ENCODE results near the gene POU2F2. TPM values are rescaled to one million over a fixed set of nuclear protein-coding genes. Genes with fewer than 3 reads are reported as not detected.

POU2F2 gene
- total RNA-seq, 1 experiment from 2014 or later: 0.89 TPM

- H2AFZ ChIP-seq (ENCODE audit: low read depth, low read length, poor library complexity, severe bottlenecking): no peak overlapping the region
- H3K9me3 ChIP-seq (ENCODE audit: control insufficient read depth in 1 of 2, insufficient read depth in 1 of 2, low read depth in 1 of 2, low read length in 2 of 2): no peaks in the 10 kb centered on the region
- POLR2A ChIA-PET: no interaction called here
- ATAC-seq: no peak
- intact Hi-C loops (cut with micrococcal nuclease): no loop called here
- no peaks in the 10 kb centered on the region for H4K20me1 ChIP-seq (ENCODE audit: insufficient read depth)
- no peak overlapping the region for H3K9ac ChIP-seq (ENCODE audit: low read length)
- BruUV-seq (replicated peaks): no TSS peak
- RAD21 ChIA-PET (ENCODE audit: low non-redundant PET in 1 of 2, low total read pairs in 2 of 2, uncharacterized antibody in 2 of 2, unreplicated experiment in 2 of 2): no interaction called here
- no peak overlapping the region for H3K27ac ChIP-seq (ENCODE audit: low read depth, low read length)
- H3K79me2 ChIP-seq (ENCODE audit: insufficient read depth, low read length): no peaks in the 10 kb centered on the region
- H3K4me2 ChIP-seq (ENCODE audit: low read length): no peak overlapping the region
- no peaks in the 10 kb centered on the region for H3K9me2 ChIP-seq (ENCODE audit: insufficient read depth)
- peaks cover under 1% of the 10 kb centered on the region; the same call in 1 of the 2 replicates for H3K27me3 ChIP-seq (ENCODE audit: insufficient read depth, low read length)
- H3K4me3 ChIP-seq (replicated peaks in 1 of 2; ENCODE audit: low read depth in 1 of 2, low read length in 2 of 2): no peak overlapping the region
- TF ChIP-seq, protein P1, sequence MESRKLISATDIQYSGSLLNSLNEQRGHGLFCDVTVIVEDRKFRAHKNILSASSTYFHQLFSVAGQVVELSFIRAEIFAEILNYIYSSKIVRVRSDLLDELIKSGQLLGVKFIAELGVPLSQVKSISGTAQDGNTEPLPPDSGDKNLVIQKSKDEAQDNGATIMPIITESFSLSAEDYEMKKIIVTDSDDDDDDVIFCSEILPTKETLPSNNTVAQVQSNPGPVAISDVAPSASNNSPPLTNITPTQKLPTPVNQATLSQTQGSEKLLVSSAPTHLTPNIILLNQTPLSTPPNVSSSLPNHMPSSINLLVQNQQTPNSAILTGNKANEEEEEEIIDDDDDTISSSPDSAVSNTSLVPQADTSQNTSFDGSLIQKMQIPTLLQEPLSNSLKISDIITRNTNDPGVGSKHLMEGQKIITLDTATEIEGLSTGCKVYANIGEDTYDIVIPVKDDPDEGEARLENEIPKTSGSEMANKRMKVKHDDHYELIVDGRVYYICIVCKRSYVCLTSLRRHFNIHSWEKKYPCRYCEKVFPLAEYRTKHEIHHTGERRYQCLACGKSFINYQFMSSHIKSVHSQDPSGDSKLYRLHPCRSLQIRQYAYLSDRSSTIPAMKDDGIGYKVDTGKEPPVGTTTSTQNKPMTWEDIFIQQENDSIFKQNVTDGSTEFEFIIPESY (IDR thresholded peaks at IDR 0.05; ENCODE audit: extremely low read depth, insufficient replicate concordance, low read length): no peak
- CTCF ChIA-PET: interaction anchor here (1.0 kb wide), 1 partner anchor 329 kb away, joined by 4 read pairs; no protein-coding TSS in a partner anchor
- H3K36me3 ChIP-seq (ENCODE audit: control insufficient read depth in 1 of 2, insufficient read depth in 2 of 2, low read length in 2 of 2): no peaks in the 10 kb centered on the region
- H3K4me1 ChIP-seq (ENCODE audit: control insufficient read depth in 1 of 2, insufficient read depth in 2 of 2, low read length in 2 of 2): peaks cover 24 to 37% of the 10 kb centered on the region in 2 experiments
- no peak for DNase-seq (ENCODE audit: low read depth, low spot score)
These were observed 20.9 kb downstream of the POU2F2 start for GRCh38 chr19:42111384-42111783.

DNA sequence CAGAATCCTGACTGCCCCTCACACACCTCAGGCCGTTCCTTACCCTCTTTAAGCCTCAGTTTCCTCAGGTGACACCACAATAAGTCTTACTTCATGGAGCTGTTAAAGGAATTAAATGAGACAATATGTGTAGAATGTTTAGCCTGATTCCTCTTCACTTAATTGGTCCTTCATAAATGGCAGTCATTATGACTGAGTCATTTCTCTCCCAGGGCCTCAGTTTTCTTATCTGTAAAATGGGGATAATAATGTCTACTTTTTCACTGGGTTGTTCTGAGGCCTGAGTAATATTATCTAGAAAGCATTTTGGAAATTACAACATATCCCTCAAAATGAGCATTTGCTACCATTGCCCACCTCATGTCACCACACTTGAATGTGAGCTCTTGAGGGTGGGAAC, 21.6 kb downstream of the POU2F2 start:
- no peaks in the 10 kb centered on the region for H3K79me2 ChIP-seq (ENCODE audit: insufficient read depth, low read length)
- peaks cover 24 to 37% of the 10 kb centered on the region in 2 experiments for H3K4me1 ChIP-seq (ENCODE audit: control insufficient read depth in 1 of 2, insufficient read depth in 2 of 2, low read length in 2 of 2)
- POLR2A ChIA-PET: no interaction called here
- H2AFZ ChIP-seq (ENCODE audit: low read depth, low read length, poor library complexity, severe bottlenecking): no peak overlapping the region
- CTCF ChIA-PET: interaction anchor here (1.0 to 2.8 kb wide), 5 partner anchors 10 to 330 kb away, joined by 3 to 10 read pairs (median 4); no protein-coding TSS in a partner anchor
- H4K20me1 ChIP-seq (ENCODE audit: insufficient read depth): no peaks in the 10 kb centered on the region
- no peak overlapping the region for H3K27ac ChIP-seq (ENCODE audit: low read depth, low read length)
- no peak for ATAC-seq
- intact Hi-C loops (cut with micrococcal nuclease): no loop called here
- RAD21 ChIA-PET (ENCODE audit: low non-redundant PET in 1 of 2, low total read pairs in 2 of 2, uncharacterized antibody in 2 of 2, unreplicated experiment in 2 of 2): no interaction called here
- no peak overlapping the region for H3K4me2 ChIP-seq (ENCODE audit: low read length)
- H3K9me2 ChIP-seq (ENCODE audit: insufficient read depth): no peaks in the 10 kb centered on the region
- no peak overlapping the region for H3K4me3 ChIP-seq (replicated peaks in 1 of 2; ENCODE audit: low read depth in 1 of 2, low read length in 2 of 2)
- BruUV-seq (replicated peaks): no TSS peak
- DNase-seq (ENCODE audit: low read depth, low spot score): no peak
- no peak overlapping the region for H3K9ac ChIP-seq (ENCODE audit: low read length)
- H3K36me3 ChIP-seq (ENCODE audit: control insufficient read depth in 1 of 2, insufficient read depth in 2 of 2, low read length in 2 of 2): no peaks in the 10 kb centered on the region
- H3K27me3 ChIP-seq (ENCODE audit: insufficient read depth, low read length): peaks cover 7% of the 10 kb centered on the region; the same call in 1 of the 2 replicates
- H3K9me3 ChIP-seq (ENCODE audit: control insufficient read depth in 1 of 2, insufficient read depth in 1 of 2, low read depth in 1 of 2, low read length in 2 of 2): no peaks in the 10 kb centered on the region
- TF ChIP-seq ZNF274 (IDR thresholded peaks at IDR 0.05; ENCODE audit: low read depth, low read length) (no peak), ELF1 (IDR thresholded peaks at IDR 0.05; ENCODE audit: borderline replicate concordance, low read depth) (no peak), CBX3 (IDR thresholded peaks at IDR 0.05; ENCODE audit: low read depth) (no peak), RAD21 (IDR thresholded peaks at IDR 0.05; ENCODE audit: low read depth) (no peak), SP1 (IDR thresholded peaks at IDR 0.05; ENCODE audit: low read depth) (no peak), YY1 (IDR thresholded peaks at IDR 0.05; ENCODE audit: extremely low read depth, insufficient replicate concordance, low read depth, low read length) (no peak), JUND (IDR thresholded peaks at IDR 0.05) (no peak), EZH2phosphoT487 (IDR thresholded peaks at IDR 0.05; ENCODE audit: borderline replicate concordance) (no peak), FOSL1 (IDR thresholded peaks at IDR 0.05; ENCODE audit: low read depth) (no peak), TCF7L2 (IDR thresholded peaks at IDR 0.05; ENCODE audit: borderline replicate concordance, extremely low read depth, insufficient read depth, insufficient read length) (no peak)
- TF ChIP-seq, protein P2, sequence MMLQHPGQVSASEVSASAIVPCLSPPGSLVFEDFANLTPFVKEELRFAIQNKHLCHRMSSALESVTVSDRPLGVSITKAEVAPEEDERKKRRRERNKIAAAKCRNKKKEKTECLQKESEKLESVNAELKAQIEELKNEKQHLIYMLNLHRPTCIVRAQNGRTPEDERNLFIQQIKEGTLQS (IDR thresholded peaks at IDR 0.05): no peak
- TF ChIP-seq, protein P3, sequence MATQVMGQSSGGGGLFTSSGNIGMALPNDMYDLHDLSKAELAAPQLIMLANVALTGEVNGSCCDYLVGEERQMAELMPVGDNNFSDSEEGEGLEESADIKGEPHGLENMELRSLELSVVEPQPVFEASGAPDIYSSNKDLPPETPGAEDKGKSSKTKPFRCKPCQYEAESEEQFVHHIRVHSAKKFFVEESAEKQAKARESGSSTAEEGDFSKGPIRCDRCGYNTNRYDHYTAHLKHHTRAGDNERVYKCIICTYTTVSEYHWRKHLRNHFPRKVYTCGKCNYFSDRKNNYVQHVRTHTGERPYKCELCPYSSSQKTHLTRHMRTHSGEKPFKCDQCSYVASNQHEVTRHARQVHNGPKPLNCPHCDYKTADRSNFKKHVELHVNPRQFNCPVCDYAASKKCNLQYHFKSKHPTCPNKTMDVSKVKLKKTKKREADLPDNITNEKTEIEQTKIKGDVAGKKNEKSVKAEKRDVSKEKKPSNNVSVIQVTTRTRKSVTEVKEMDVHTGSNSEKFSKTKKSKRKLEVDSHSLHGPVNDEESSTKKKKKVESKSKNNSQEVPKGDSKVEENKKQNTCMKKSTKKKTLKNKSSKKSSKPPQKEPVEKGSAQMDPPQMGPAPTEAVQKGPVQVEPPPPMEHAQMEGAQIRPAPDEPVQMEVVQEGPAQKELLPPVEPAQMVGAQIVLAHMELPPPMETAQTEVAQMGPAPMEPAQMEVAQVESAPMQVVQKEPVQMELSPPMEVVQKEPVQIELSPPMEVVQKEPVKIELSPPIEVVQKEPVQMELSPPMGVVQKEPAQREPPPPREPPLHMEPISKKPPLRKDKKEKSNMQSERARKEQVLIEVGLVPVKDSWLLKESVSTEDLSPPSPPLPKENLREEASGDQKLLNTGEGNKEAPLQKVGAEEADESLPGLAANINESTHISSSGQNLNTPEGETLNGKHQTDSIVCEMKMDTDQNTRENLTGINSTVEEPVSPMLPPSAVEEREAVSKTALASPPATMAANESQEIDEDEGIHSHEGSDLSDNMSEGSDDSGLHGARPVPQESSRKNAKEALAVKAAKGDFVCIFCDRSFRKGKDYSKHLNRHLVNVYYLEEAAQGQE (IDR thresholded peaks at IDR 0.05; ENCODE audit: low read depth): no peak
